Activated CD4-positive, alpha-beta T cell treated with anti-CD3 and anti-CD28 coated beads, Interleukin-2, amount 50 U/mL, for 16 hours (primary cell): ENCODE measurements around the gene P3H1.

Experiments used
- DNase-seq: peaks from one replicate; pipeline ENCODE4 v3.0.0-alpha.2; 2020

The P3H1 gene

DNA sequence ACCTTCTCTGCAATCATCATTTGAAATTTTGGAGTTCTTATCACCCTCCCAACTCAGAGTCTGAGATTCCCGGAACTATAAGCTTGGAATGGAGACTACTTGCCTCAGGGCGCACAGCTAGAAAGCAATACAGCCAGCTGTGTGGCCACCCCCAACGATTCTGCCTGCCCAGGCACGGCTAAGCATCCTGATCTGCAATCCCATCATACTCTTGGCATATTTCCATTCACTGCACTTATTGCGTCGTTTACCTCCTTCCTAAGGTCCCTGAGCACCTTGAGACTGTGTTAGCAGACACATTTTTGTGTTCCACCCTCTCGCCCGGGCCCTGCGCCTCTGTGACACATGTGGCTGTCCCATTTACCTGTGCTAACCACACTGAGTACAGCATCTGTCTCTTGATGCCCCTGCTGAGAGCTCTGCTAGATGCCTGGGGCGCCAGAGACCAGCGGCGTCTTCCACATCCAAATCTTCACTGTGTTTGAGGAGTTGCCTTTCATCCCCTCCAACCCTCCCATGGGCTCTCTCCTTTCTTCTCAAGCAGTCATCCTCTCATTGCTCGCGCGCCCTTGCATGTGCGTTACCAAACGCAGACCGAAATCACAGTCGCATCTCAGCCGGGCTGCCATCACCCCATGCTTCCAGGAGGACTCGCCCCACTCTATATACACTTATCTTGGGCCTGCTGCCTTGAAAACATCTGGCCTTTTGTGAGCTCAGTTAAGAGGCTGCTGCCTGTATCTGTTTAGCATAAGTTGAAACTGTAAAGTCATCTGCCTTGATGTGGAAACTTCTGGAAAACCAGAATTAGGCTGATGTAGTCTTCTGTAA, 23.3 kb downstream of the P3H1 start:
- DNase-seq = no peak

DNA sequence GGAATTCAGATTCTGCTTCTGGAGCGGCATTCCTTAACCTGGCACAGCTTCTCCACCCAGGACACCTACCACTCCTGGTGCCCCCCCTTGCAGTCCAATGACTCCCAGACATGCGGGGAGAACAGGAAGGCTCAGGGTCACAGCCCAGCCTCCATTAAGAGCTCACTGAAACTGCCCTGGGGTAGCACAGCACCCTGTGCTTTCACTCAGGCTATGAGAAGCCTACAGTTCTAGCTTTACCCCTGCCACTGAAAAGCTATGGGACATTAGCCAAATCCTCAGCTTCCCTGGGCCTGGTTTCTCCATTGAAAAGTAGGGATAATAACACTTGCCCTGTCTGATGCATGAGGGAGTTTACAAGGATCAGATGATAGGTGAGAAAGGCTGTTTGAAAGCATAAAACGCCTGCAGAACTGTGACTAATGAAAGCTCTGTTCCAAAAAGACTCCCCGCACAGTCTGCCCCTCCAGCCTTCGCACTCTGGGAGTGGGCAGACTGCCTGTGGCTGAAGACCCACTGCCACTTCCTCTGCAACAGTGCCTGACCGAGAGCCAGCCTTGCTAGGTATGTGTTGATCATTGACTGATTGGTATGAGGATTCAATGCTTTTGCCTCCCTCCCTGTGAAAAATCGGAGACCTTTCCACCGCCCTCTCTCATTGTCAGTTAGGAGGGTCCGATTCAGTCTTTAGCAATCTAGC, 24.1 kb downstream of the P3H1 start:
- DNase-seq = no peak

DNA sequence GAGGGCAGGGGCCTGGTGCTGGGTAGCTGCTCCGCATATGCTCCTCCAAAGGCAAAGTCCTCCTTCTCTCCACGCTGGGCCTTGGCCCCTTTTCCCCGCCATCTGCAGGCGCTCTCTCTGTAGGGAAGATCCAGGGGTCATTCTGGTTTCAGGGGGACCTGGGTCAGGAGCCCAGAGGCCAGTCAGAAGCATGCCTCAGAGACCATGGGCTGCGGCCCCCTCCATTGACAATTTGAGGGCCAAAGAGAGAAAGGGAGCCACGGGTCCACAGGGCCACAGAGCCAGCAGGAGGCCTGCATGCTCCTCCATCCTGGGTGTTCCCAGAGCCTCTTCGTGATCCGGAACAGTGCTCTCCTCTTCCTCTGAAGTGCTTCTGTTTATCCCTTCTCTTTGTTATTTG, 24.7 kb downstream of the P3H1 start:
- no peak for DNase-seq

DNA sequence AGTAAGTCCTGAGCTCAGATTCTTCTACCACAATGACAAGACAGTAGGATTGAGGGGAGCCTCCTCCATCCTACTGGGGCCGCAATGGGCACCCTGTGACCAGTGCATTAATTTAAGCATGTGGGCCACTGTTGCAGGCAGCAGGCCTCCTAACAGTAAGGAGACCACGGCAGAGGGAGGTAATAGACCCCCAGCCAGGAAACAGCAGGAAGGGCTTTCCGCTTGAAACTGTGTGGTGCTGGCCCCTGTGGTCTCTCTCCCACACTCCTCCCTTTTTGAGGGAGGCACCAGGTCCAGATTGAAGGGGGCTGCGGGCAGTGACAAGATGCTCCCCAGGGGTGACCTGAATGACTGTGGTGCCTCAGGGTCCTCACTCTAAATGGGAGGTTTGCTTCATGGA, 25.1 kb downstream of the P3H1 start:
- DNase-seq = no peak

DNA sequence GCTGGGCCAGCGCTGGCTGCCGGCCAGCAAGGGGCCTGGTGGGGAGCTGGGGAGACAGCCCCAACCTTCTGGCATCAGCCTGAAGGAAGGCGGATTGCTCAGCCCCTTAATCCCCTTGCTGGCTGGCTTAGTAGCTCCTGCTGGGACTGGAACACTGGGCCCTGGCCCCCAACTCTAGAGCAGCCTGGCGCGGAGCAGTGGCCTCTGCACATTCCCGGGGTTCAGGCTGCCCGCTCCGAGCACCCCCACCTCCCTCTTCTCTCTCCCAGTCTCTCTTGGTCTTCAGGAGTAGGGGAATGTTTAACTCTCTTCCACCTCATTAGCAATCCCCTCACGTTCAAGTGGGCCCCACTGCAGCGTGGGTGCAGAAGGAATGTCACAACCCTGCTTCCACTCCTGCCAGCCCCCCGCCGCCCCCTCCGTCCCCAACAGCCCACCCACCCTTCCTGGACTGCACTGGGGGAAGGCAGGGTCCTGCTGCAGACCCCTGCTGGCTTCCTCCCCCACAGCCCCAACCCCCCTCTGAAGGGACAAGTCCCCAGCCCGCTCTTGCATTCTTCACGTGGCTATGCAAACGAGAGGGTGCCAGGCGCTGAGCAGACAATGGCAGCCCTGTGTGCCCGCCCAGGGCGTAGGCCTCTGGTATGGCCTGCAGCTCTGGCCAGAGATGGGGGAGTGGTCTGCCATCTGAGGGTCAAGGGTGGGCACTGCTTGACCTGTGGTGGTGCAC, 25.8 kb downstream of the P3H1 start:
- no peak for DNase-seq

DNA sequence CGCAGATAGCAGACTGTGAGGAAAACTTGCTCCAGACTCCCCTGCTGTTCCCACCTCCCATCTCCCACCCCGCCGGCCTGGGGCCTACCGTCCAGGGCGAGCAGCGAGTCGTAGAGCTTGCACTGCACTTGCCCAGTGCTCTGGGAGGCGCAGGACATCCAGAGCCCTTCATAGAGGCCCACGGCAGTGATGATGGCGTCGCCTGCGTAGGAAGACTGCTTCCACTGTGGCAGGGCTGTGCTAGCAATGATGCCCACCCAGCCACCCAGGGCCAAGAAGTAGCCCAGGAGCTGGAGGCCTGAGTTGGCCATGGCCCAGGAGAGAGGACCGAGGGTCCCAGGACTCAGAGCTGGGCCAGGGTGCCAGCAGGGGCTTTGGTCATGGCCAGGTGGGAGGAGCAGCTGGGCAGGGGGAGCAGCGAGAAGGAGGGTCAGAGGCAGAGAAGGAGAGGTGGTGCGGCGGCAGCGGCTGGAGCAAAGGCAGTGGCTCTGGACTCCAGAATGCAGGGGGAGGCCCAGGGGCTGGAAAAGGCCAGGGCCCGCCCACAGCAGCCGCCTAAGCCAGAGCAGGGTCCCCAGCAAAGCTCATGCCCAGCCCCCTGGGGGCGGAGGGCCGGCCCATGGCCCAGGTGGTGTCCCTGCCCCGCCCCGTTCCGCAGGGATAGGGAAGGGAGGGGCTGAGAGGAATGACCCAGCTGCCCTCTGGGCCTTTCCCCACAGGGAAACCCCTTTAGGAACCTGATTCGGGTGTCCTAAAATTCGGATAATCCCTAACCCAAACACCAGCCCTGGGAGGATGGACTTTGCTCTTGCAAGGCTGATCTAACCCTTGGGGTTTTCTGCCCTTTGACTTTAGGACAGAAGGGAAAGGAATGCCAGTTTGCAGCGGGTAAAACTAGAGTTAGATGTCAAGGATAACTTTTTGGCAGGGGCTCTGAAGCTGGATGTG, 26.8 kb downstream of the P3H1 start, which contains the start of gene CLDN19:
Gene CLDN19, minus strand, starts transcription at position 484 of the 948 bp plus-strand sequence. Its CDS starts 173 bp downstream, at position 311.
- no peak for DNase-seq

DNA sequence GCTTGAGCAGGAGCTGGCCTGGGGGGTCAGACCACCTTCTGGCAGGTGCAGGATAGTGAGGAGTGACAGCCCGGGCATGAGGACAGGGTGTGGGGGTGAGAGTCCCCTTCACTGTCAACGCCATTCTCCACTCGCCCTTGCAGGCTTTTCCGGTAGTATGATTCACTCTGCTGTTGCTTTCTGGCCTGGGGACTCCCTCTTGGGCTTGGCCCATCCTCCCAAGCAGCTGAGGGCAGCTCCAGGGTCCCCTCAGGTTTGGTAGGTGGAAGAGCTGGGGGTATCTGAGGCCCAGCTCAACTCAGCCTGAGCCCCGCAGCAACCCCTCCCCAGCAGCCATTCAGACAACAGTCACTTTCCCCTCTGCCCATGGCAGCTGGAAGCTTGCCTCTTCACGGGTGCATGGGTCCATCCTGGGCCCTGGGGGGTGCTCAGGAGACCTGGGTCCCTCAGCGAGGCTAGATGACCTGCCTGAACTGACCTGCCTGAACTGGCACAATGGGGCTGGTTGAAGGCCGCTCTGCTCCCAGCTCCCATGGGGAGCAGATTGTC, 28.1 kb downstream of the P3H1 start:
- no peak for DNase-seq

DNA sequence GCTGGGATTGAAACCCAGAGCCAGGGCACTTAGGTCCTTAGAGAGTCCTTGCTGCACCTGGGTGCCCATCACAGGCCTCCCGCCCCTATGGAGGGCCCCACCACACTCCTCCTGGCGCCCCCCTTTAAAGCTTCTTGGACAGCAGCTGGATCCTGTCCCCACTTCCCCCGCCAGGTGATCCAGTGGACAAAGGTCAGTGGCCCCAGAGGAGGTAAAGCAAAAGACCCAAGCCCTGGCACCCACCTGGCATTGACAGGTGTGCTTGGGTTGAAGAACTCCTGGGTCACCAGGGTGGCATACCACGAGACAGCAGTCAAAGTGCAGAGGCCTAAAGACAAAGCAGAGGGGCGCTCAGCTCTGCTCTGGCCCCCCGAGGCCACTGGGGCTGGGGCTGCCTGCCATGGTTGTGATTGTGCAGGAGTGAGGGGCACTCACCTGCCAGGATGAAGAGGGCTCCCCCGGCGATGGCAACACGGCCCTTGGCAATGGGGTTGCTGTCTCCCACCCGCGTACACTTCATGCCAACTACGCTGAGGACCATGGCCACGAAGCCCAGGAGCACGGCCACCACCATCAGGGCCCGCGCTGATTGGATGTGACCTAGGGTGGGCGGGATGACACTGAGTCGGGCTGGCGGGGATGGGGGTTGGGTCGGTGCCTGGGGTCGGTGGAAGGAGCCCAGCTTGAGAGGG, 28.7 kb downstream of the P3H1 start:
- DNase-seq = no peak

DNA sequence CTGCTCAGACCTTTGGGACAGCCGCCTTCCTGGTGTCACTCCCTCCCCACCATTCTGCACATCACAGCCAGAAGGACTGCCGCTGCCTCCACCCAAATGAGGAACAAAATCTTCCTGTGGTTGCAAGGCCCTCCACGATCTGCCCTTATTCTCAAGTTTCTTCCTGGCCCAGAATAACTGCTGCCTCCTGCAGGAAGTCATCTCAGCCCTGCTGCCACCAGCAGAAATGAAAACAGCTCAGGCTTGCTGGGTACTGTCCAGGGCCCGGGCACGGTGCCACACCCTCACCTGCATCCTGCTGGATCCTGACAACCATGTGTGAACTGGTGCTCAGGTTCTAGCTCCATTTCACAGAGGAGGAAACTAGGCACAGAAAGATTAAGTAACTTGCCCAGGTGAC, 29.6 kb downstream of the P3H1 start:
- no peak for DNase-seq

DNA sequence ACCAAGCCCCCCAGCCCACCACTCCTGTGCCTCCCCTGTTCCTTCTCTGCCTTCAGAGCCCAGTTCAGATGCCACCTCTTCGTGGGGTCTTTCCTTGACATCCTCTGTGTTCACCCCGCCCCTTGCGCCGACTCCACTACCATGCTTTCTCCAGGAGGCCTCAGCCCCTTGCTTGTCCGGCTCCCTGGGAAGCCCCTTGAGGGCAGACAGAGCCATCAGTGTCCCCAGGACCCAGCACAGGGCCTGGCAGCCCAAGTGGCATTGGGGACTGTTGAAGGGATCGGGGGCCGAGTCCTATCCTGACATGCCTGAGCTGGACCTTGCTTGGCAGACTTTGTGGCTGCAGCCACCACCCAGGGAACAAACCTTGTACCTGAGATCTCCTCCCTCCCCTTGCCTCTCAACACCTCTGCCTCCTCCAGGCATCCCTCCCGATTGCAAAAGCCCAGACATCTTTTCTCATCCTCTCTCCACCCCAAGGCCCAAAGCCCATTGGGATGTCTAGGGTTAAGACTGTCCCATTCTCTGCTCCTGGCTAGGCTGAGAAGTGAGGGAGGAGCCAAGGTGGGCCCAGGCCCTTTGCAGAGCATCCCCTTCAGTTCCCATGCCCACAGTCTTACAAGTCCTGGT, 30.1 kb downstream of the P3H1 start:
- no peak for DNase-seq

DNA sequence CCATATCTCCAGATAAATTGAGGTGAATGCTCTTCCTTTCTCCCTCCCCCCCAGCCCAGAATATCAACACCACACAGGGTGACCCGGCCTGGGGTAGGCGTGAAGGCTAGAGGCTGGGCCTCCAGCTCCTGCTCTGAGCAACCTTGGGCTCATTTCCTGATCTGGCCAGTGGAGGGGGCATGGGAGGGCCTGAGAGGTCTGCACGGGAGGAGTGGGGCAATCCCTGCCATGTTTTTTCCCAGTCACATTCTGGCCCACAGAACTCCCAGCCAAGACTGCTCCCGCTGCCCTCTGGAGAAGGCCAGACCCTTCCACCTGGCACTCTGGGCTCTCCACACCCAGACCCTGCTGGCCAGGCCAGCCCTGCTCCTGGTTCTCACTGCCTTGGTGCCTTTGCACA, 30.7 kb downstream of the P3H1 start:
- DNase-seq = no peak

DNA sequence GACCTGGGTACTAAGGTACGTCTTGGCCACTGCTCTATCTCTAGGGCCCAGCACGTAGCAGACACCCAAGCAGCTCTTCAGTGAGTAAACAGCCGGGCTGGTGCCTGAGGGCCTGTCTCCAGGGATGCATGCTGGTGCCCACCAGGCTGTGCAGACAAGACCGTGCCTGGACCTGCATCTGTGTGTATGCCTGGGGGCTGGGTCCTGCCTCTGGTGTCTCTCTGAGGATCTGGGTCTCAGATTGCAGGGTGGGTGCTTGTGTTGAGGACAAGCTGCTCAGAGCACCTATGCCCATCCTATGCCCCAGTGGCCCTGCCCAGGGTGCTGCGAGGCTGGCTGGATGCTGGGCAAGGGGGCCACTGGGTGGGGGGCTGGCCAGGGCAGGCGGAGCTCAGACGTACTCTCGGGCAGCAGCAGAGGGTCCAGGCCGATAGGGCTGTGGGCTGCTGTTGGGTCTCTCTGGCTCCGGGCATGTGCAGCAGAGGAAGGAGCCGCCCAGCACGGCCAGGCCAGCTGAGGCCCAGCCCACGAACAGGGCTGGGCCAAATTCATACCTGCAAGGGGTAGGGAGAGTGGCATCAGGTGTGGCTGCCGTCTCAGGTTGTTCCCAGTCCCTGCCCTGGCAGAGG, 31.2 kb downstream of the P3H1 start:
- no peak for DNase-seq

DNA sequence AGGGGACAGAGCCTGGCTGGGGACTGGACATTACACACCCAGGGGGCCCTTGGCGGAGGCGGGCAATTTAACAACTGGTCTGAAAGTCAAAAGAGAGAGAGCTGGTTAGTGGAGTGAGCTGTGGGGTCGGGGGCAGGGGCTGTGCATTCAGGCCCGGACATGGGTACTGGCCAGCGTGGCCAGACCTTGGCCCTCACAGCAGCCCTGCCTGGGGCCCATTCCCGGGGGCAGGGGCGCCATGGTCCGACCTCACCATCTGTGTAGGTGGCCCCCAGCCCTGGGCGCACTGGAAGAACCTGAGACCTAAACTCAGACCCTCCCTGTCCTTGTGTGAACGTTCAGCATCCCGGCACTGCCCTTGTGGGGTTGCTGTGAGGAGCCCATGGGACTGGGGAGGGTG, 31.8 kb downstream of the P3H1 start:
- no peak for DNase-seq

DNA sequence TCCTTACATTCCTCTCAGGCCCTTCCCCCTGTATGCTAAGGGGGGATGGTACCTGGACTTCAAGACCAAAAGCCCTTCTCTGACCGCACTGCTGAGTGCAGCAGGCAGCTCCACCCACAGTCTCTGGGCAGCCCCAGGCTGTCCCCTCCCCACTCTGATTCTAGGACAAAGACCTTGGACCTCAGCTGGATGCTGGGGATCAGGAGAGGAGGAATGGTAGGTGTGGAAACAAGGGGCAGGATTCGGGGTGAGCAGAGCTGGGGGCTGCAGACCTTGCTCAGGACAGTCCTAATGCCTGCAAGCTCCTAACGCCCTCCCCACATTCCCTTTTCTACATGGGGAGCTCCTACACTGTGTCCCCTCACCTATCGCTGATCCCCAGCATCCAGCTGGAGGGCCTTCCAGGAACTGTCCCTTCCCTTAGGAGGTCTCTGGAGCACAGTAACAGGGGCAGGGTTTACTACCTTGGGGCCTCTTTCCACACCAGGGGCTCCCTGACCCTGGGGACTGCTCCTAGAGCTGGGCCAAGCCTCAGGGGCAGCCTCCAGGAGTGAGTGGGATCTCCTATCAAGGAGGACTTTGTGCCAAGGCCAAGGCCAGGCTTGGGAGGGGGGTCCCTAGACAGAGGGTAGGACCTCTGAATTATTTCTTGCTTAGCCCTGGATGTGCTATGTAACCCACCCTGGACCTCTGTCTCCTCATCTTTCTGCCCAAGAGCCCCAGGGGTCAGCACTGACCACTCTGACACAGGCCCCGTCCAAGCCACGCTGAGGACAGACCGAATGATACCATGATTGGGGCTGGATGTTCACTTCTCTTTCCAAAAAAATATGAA, 32.4 kb downstream of the P3H1 start:
- no peak for DNase-seq

DNA sequence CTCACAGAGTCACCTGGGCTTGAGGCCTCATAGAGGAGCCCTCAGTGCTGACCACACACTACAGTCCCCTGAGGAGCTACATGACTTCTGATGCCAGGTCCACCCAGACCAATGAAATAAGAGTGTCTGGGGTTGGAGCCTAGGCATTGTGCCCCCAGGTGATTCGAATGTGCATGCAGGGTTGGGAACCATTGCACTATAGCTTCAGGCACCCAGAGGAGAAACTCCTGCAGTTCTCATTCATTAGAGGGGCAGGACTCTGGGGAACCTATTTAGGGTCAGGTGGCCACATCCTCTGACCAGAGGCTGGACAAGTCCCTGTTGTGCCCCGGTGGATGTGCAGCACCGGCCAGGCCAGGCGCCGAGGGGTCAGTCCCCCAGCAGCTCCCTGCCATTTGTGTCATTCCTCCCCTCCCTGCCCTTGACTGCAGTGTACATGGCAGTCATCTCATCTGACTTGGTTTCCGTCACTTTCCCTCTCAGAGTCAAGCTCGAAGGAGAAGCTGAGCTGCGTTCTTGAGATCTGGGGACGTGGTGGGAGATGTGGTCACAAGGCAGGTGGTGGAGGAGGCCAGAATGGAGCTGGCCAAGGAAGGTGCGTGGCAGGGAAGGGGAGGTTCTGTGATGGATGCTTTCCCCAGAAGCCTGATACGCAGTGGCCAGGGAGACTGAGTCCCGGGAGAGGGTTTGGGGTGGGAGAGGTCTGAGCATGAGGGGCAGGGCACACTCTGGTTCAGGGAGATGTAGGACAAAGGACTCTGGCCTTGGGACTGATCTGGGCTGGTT, 33.2 kb downstream of the P3H1 start:
- DNase-seq = no peak

DNA sequence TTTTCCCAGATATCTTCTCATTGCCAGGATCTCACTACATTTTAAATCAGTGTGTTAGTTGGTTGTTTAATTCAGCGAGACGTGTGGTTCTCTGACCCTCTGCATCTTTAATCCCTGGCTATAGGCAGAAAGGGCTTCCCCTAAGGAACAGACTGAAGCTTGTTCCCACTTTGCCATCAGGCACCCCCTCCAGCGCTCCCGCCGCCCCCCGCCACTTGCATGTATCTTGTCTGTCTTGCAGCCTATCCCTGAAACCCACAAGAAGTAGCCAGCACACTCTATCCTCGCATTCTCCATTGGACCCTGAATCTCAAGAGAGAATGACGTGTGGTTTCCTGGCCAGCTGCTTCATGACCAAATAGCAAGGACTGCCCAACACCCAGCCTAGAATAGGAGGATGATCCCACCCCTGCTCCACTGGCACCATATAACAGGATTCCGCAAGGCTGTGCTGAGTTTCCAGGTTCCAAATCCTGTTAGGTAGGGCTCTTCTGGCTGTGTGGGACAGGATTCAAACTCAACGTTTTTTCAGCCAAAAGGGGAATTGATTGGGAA, 34.6 kb downstream of the P3H1 start:
- no peak for DNase-seq

DNA sequence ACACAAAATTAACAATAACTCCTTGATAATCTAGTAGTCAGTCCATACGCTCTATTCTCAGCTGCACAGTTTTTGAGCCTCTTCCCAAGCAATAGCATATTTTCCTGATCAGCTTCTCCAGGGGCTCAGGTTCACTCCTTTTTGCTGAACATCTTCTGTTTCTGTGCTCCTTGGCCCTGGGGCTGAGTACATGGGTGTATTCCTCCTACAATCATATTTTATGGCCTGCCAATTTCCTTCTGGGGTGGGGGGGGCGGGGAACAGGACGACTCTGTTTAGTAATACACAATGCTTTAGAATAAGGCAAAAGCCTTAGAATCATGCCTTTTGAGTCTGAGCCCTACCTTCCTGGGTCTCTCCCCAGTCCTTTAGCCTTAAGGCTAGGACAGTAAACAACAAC, 35.2 kb downstream of the P3H1 start:
- DNase-seq = no peak

DNA sequence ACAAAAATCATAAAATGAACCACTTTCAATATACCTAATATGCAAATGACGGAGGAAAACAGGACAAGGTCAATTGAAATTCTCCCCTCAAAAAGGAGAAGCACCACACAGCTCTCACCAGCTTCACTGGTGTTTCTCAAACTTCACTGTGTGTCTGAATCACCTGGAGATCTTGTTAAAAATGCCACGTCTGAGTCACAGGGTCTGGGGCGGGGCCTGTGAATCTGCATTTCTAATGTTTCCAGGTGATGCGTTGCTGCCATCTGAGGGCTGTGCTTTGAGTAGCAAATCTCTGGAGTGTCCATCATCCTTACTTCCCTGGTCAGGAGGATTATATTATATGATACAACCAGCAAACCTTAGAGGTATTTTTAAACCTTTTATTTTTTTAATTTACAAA, 35.8 kb downstream of the P3H1 start:
- DNase-seq = peak; percentile 50

DNA sequence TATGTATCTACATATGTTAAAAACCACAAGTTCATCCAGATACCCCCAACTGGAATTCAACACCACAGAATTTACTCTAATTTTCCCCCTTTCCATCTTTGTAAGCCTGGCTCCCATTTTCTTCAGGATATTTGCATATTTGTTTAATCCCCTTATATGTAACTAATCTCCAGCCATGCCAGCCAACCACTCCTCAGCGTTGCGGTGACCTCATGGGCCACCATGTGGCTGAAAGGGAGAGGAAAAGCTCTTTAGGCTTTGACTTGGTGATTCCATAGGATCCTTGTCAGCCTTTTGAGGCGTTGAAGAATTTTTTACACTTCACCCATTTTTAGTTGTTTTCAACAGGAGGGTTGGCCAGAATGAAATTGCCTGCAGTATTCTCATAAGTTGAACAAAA, 36.8 kb downstream of the P3H1 start:
- DNase-seq = no peak
